T-helper 1 cell treated with Interleukin-12 subunit alpha and Interleukin-12 subunit beta and Interleukin-4 antibody, amounts not matched to agents 30 μg/mL and 1 μg/mL, for 36 hours (primary cell): ENCODE results near the gene HCST.
"Not testable (repeated sequence)": the region's sequence is repeated elsewhere in the genome, so short reads cannot be mapped to it uniquely, and the experiment has no call there.

Source experiments
- H3K27ac Mint-ChIP-seq: one replicate; pipeline ENCODE4 v1.8.0; 2021; ENCODE audit warnings: mild to moderate bottlenecking, mixed read lengths
- H3K27me3 Mint-ChIP-seq: one replicate; pipeline ENCODE4 v1.8.0; 2021; ENCODE audit warnings: low read depth, mixed read lengths
- H3K36me3 Mint-ChIP-seq: one replicate; pipeline ENCODE4 v1.8.0; 2021; ENCODE audit warnings: low read depth, mixed read lengths
- H3K4me1 Mint-ChIP-seq: one replicate; pipeline ENCODE4 v1.8.0; 2021; ENCODE audit warnings: low read depth, mixed read lengths
- H3K4me3 Mint-ChIP-seq: one replicate; pipeline ENCODE4 v1.8.0; 2021; ENCODE audit warnings: mild to moderate bottlenecking, moderate library complexity, mixed read lengths
- H3K9me3 Mint-ChIP-seq: one replicate; pipeline ENCODE4 v1.8.0; 2021; ENCODE audit warnings: mixed read lengths

The HCST gene

DNA sequence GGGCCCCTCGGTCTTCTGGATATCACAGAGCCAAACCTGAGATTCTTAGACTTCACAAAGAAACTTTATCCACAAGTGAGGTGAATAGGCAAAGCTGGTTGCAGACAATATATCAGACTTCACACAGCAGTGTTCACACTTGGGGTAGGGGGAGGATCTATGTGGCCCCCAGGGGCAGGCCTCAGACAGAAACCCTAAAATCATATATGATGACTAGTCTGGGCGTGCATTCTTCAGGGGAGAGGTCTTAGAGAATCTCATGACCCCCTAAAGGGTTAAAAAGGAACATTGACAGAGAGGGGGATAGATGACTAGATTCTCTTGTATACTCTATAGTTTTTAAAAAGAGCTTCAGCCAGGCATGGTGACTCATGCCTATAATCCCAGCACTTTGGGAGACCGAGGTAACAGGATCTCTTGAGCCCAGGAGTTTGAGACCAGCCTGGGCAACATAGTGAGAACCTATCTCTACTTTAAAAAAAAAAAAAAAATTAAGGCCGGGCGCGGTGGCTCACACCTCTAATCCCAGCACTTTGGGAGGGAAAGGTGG lies 2.9 kb downstream of the HCST start:
- peak overlapping the region; percentile 71 for H3K27ac Mint-ChIP-seq
- H3K4me3 Mint-ChIP-seq = no peak overlapping the region
- peaks cover 6% of the 10 kb centered on the region for H3K36me3 Mint-ChIP-seq
- H3K27me3 Mint-ChIP-seq = no peaks in the 10 kb centered on the region
- H3K9me3 Mint-ChIP-seq = no peaks in the 10 kb centered on the region
- H3K4me1 Mint-ChIP-seq = peaks cover 45% of the 10 kb centered on the region

DNA sequence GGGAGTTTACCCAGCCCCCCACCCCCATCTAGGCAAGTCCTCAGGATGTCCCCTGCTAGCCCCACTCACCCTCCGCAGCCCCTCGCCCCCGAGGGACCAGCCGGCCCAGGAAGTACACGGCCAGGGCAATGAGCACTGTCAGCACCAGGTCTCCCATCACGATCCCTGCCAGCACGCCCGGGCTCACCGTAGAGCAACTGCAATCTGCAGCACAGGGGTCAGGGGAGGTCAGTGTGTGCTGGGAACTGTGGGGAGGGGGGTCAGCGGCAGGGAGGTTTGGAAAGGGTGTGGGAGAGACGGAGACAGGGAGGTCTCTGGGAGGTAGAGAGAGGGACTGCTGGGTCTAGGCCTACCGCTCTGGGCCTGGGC lies 5.0 kb downstream of the HCST start:
- Mint-ChIP-seq H3K36me3 (peaks cover 6% of the 10 kb centered on the region), H3K27me3 (no peaks in the 10 kb centered on the region), H3K27ac (no peak overlapping the region), H3K4me3 (no peak overlapping the region), H3K9me3 (no peaks in the 10 kb centered on the region), H3K4me1 (peaks cover 34% of the 10 kb centered on the region)

GRCh38 chr19:35908010-35908441 lies 5.7 kb downstream of the HCST start, which contains the start of gene TYROBP:
TYROBP (minus strand) TSS chr19:35908295; CDS start chr19:35908228, 67 bp downstream.
- Mint-ChIP-seq H3K36me3 (peaks cover 6% of the 10 kb centered on the region), H3K4me3 (no peak within 1 kb of the TSS), H3K9me3 (no peaks in the 10 kb centered on the region), H3K27me3 (no peaks in the 10 kb centered on the region), H3K27ac (peak within 1 kb of the TSS; percentile 71), H3K4me1 (peaks cover 29% of the 10 kb centered on the region)

GRCh38 chr19:35908973-35909683 lies 6.8 kb downstream of the HCST start:
- peak overlapping the region; percentile 71 for H3K27ac Mint-ChIP-seq
- H3K4me1 Mint-ChIP-seq = peaks cover 20% of the 10 kb centered on the region
- no peaks in the 10 kb centered on the region for H3K36me3 Mint-ChIP-seq
- no peaks in the 10 kb centered on the region for H3K27me3 Mint-ChIP-seq
- H3K9me3 Mint-ChIP-seq = no peaks in the 10 kb centered on the region
- H3K4me3 Mint-ChIP-seq = no peak overlapping the region

GRCh38 chr19:35909684-35910035 lies 7.3 kb downstream of the HCST start:
- H3K27me3 Mint-ChIP-seq = no peaks in the 10 kb centered on the region
- H3K9me3 Mint-ChIP-seq = no peaks in the 10 kb centered on the region
- H3K4me1 Mint-ChIP-seq = peaks cover 15% of the 10 kb centered on the region
- H3K36me3 Mint-ChIP-seq = no peaks in the 10 kb centered on the region
- H3K27ac Mint-ChIP-seq = peak overlapping the region; percentile 71
- no peak overlapping the region for H3K4me3 Mint-ChIP-seq

GRCh38 chr19:35910355-35910754 lies 8.0 kb downstream of the HCST start:
- not testable (repeated sequence) for H3K4me3 Mint-ChIP-seq, H3K27ac Mint-ChIP-seq, H3K27me3 Mint-ChIP-seq, H3K9me3 Mint-ChIP-seq, H3K36me3 Mint-ChIP-seq
- H3K4me1 Mint-ChIP-seq = peaks cover 11% of the 10 kb centered on the region

- Mint-ChIP-seq H3K27ac (no peak overlapping the region), H3K4me1 (peaks cover 11% of the 10 kb centered on the region), H3K36me3 (no peaks in the 10 kb centered on the region), H3K4me3 (no peak overlapping the region), H3K9me3 (no peaks in the 10 kb centered on the region), H3K27me3 (peaks cover 3% of the 10 kb centered on the region)
Measured at GRCh38 chr19:35911173-35911572, 8.8 kb downstream of the HCST start.

DNA sequence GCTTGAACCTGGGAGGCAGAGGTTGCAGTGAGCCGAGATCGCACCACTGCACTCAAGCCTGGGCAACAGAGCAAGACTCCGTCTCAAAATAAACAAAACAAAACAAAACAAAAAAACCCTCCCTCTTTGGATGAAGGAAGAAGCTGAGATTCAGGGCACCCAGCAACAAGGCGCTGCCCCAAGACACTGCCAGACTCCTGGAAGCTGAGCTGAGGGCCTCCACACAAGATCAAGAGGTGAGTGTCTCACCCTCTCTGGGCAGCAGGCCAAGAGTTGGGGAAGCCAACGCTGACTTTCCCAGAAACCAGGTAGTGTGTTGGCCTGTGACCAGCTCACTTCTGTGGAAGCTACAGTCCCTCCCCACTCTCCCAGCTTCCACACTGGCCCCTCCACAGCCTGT lies 9.5 kb downstream of the HCST start:
- peaks cover 3% of the 10 kb centered on the region for H3K27me3 Mint-ChIP-seq
- peaks cover 11% of the 10 kb centered on the region for H3K4me1 Mint-ChIP-seq
- H3K4me3 Mint-ChIP-seq = no peak overlapping the region
- no peaks in the 10 kb centered on the region for H3K36me3 Mint-ChIP-seq
- no peaks in the 10 kb centered on the region for H3K9me3 Mint-ChIP-seq
- H3K27ac Mint-ChIP-seq = no peak overlapping the region

DNA sequence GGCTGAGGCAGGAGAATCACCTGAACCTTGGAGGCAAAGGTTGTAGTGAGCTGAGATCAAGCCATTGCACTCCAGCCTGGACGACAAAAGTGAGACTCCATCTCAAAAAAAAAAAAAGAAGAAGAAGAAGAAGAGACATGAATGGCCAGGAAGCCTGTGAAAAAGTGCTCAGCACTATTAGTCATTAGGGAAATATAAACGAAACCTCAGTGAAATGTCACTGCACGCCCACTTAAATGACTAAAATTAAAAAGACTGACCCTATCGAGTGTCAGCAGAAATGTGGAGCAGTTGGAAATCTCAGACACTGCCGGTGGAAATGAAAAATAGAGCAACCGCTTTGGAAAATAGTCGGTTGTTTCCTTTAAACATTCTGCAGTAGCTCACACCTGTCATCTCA lies 11.3 kb downstream of the HCST start:
- Mint-ChIP-seq H3K27me3 (peaks cover 3% of the 10 kb centered on the region), H3K4me1 (peaks cover 11% of the 10 kb centered on the region), H3K4me3 (no peak overlapping the region), H3K27ac (no peak overlapping the region), H3K36me3 (no peaks in the 10 kb centered on the region), H3K9me3 (no peaks in the 10 kb centered on the region)

GRCh38 chr19:35915443-35915842 lies 13.1 kb downstream of the HCST start:
- H3K4me1 Mint-ChIP-seq = peaks cover 3% of the 10 kb centered on the region
- H3K4me3 Mint-ChIP-seq = no peak overlapping the region
- peaks cover 3% of the 10 kb centered on the region for H3K27me3 Mint-ChIP-seq
- H3K36me3 Mint-ChIP-seq = no peaks in the 10 kb centered on the region
- no peaks in the 10 kb centered on the region for H3K9me3 Mint-ChIP-seq
- H3K27ac Mint-ChIP-seq = no peak overlapping the region

GRCh38 chr19:35919306-35919705 lies 17.0 kb downstream of the HCST start:
- Mint-ChIP-seq H3K4me1 (peaks cover 1% of the 10 kb centered on the region), H3K9me3 (no peaks in the 10 kb centered on the region), H3K27me3 (peaks cover 3% of the 10 kb centered on the region), H3K4me3 (no peak overlapping the region), H3K36me3 (no peaks in the 10 kb centered on the region), H3K27ac (no peak overlapping the region)

- H3K27ac Mint-ChIP-seq = no peak overlapping the region
- H3K4me1 Mint-ChIP-seq = no peaks in the 10 kb centered on the region
- H3K4me3 Mint-ChIP-seq = no peak overlapping the region
- peaks cover 6% of the 10 kb centered on the region for H3K36me3 Mint-ChIP-seq
- peaks cover 7% of the 10 kb centered on the region for H3K27me3 Mint-ChIP-seq
- peaks cover 11% of the 10 kb centered on the region for H3K9me3 Mint-ChIP-seq
Measured at GRCh38 chr19:35921012-35921411, 18.7 kb downstream of the HCST start.

- peaks cover 14% of the 10 kb centered on the region for H3K9me3 Mint-ChIP-seq
- H3K27ac Mint-ChIP-seq = no peak overlapping the region
- H3K36me3 Mint-ChIP-seq = peaks cover 9% of the 10 kb centered on the region
- peaks cover 8% of the 10 kb centered on the region for H3K27me3 Mint-ChIP-seq
- no peak overlapping the region for H3K4me3 Mint-ChIP-seq
- peaks cover 9% of the 10 kb centered on the region for H3K4me1 Mint-ChIP-seq
Measured at GRCh38 chr19:35925501-35925900, 23.2 kb downstream of the HCST start.

GRCh38 chr19:35928507-35928906 lies 26.2 kb downstream of the HCST start:
- H3K36me3 Mint-ChIP-seq = peaks cover 9% of the 10 kb centered on the region
- peaks cover 14% of the 10 kb centered on the region for H3K9me3 Mint-ChIP-seq
- H3K4me3 Mint-ChIP-seq = no peak overlapping the region
- H3K27me3 Mint-ChIP-seq = peaks cover 8% of the 10 kb centered on the region
- no peak overlapping the region for H3K27ac Mint-ChIP-seq
- H3K4me1 Mint-ChIP-seq = peaks cover 22% of the 10 kb centered on the region

DNA sequence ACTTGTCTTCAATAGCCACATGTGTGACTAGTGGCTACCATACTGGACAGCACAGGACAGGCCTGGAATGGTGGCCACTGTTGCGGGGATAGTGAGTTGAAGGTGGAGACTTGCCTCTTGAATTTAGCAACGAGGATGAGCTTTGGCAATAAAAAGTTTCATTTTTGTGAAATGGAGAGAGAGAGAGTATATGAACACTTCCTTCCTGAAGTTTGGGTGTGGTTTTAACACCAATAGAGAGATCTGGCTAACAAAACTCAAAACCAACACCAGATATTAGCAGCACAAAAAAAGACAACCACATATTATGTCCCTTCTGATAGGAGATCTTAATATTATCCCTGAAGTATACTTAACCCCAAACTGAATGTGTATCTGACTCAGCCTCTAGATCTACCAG lies 27.5 kb downstream of the HCST start:
- Mint-ChIP-seq H3K36me3 (peaks cover 9% of the 10 kb centered on the region), H3K4me1 (peaks cover 22% of the 10 kb centered on the region), H3K9me3 (peaks cover 14% of the 10 kb centered on the region), H3K27me3 (peaks cover 8% of the 10 kb centered on the region), H3K4me3 (peak overlapping the region; percentile 63), H3K27ac (peak overlapping the region; percentile 88)
